Activated CD4-positive, alpha-beta T cell treated with anti-CD3 and anti-CD28 coated beads, Interleukin-2, amount 50 U/mL, for 48 hours (primary cell): ENCODE data around the gene NFATC2.
"Not testable (repeated sequence)": the region's sequence is repeated elsewhere in the genome, so short reads cannot be mapped to it uniquely, and the experiment has no call there.

Experiments used
- DNase-seq, 2 experiments: peaks; one replicate each; pipeline ENCODE4 v3.0.0-alpha.2; 2020

NFATC2 gene

GRCh38 chr20:51567622-51568021 lies 25.1 kb upstream of the NFATC2 start:
- DNase-seq, result no peak

- no peak for DNase-seq
Measured at GRCh38 chr20:51566594-51566993, 24.1 kb upstream of the NFATC2 start.

- no peak for DNase-seq
Measured at GRCh38 chr20:51565298-51566144, 23.0 kb upstream of the NFATC2 start.

- peak in 1 of 2 experiments; percentile 32 for DNase-seq
Measured at GRCh38 chr20:51563486-51564332, 21.2 kb upstream of the NFATC2 start.

GRCh38 chr20:51563174-51563485 lies 20.6 kb upstream of the NFATC2 start:
- no peak for DNase-seq

GRCh38 chr20:51562332-51563173 lies 20.0 kb upstream of the NFATC2 start:
- peak in 1 of 2 experiments; percentile 35 for DNase-seq

GRCh38 chr20:51562027-51562331 lies 19.5 kb upstream of the NFATC2 start:
- DNase-seq, result no peak

GRCh38 chr20:51560550-51561307 lies 18.2 kb upstream of the NFATC2 start:
- no peak for DNase-seq

- DNase-seq, result no peak
Measured at GRCh38 chr20:51560042-51560441, 17.5 kb upstream of the NFATC2 start.

GRCh38 chr20:51554538-51555165 lies 12.1 kb upstream of the NFATC2 start:
- DNase-seq, result no peak

GRCh38 chr20:51553897-51554486 lies 11.5 kb upstream of the NFATC2 start:
- DNase-seq, result no peak

- no peak for DNase-seq
Measured at GRCh38 chr20:51551186-51551585, 8.7 kb upstream of the NFATC2 start.

- no peak for DNase-seq
Measured at GRCh38 chr20:51549474-51549873, 7.0 kb upstream of the NFATC2 start.

GRCh38 chr20:51547951-51548350 lies 5.4 kb upstream of the NFATC2 start:
- DNase-seq, result no peak

- DNase-seq, result no peak
Measured at GRCh38 chr20:51545515-51545914, 3.0 kb upstream of the NFATC2 start.

GRCh38 chr20:51543422-51543788 lies 886 bp upstream of the NFATC2 start:
- DNase-seq, result no peak

- peak; percentile 59 to 68 for DNase-seq
Measured at GRCh38 chr20:51542033-51542570, 417 bp downstream of the NFATC2 start.

GRCh38 chr20:51541189-51542032 lies 1.1 kb downstream of the NFATC2 start:
- peak; percentile 83 to 88 for DNase-seq

GRCh38 chr20:51540580-51540979 lies 1.9 kb downstream of the NFATC2 start:
- DNase-seq, result peak; percentile 20 to 38

- not testable (repeated sequence) for DNase-seq
Measured at GRCh38 chr20:51540074-51540473, 2.4 kb downstream of the NFATC2 start.
